Measurements from ENCODE around the gene PKHD1.
"Not testable (repeated sequence)": the region's sequence is repeated elsewhere in the genome, so short reads cannot be mapped to it uniquely, and the experiment has no call there.

PKHD1 gene

GRCh38 chr6:51929934-51930574 lies 157.4 kb downstream of the PKHD1 start:
- no peak for DNase-seq (ENCODE audit: low read depth, low spot score)

GRCh38 chr6:51928320-51928719 lies 159.1 kb downstream of the PKHD1 start:
- no peak for DNase-seq (ENCODE audit: low read depth, low spot score)

- no peak for DNase-seq (ENCODE audit: low read depth, low spot score)
These were observed 160.0 kb downstream of the PKHD1 start for GRCh38 chr6:51927450-51927849.

- DNase-seq (ENCODE audit: low read depth, low spot score): no peak
These were observed 161.3 kb downstream of the PKHD1 start for GRCh38 chr6:51926125-51926524.

- not testable (repeated sequence) for DNase-seq (ENCODE audit: low read depth, low spot score)
These were observed 164.9 kb downstream of the PKHD1 start for GRCh38 chr6:51922479-51922878.

GRCh38 chr6:51918347-51918746 lies 169.1 kb downstream of the PKHD1 start:
- DNase-seq (ENCODE audit: low read depth, low spot score): not testable (repeated sequence)

GRCh38 chr6:51915098-51915497 lies 172.3 kb downstream of the PKHD1 start:
- no peak for DNase-seq (ENCODE audit: low read depth, low spot score)

- no peak for DNase-seq (ENCODE audit: low read depth, low spot score)
These were observed 174.1 kb downstream of the PKHD1 start for GRCh38 chr6:51913265-51913664.

- no peak for DNase-seq (ENCODE audit: low read depth, low spot score)
These were observed 176.6 kb downstream of the PKHD1 start for GRCh38 chr6:51910851-51911250.

- no peak for DNase-seq (ENCODE audit: low read depth, low spot score)
These were observed 179.2 kb downstream of the PKHD1 start for GRCh38 chr6:51908243-51908642.

GRCh38 chr6:51901766-51902764 lies 185.3 kb downstream of the PKHD1 start:
- DNase-seq (ENCODE audit: low read depth, low spot score): no peak

- no peak for DNase-seq (ENCODE audit: low read depth, low spot score)
These were observed 194.0 kb downstream of the PKHD1 start for GRCh38 chr6:51893366-51893765.

- no peak for DNase-seq (ENCODE audit: low read depth, low spot score)
These were observed 194.7 kb downstream of the PKHD1 start for GRCh38 chr6:51892750-51893149.

GRCh38 chr6:51892339-51892738 lies 195.1 kb downstream of the PKHD1 start:
- no peak for DNase-seq (ENCODE audit: low read depth, low spot score)

- DNase-seq (ENCODE audit: low read depth, low spot score): no peak
These were observed 195.6 kb downstream of the PKHD1 start for GRCh38 chr6:51891784-51892183.

GRCh38 chr6:51887859-51888258 lies 199.6 kb downstream of the PKHD1 start:
- DNase-seq (ENCODE audit: low read depth, low spot score): no peak

GRCh38 chr6:51885957-51886356 lies 201.5 kb downstream of the PKHD1 start:
- DNase-seq (ENCODE audit: low read depth, low spot score): no peak

- no peak for DNase-seq (ENCODE audit: low read depth, low spot score)
These were observed 218.6 kb downstream of the PKHD1 start for GRCh38 chr6:51868591-51869355.

GRCh38 chr6:51866867-51867266 lies 220.5 kb downstream of the PKHD1 start:
- no peak for DNase-seq (ENCODE audit: low read depth, low spot score)

- no peak for DNase-seq (ENCODE audit: low read depth, low spot score)
These were observed 221.4 kb downstream of the PKHD1 start for GRCh38 chr6:51865996-51866395.

- DNase-seq (ENCODE audit: low read depth, low spot score): no peak
These were observed 222.2 kb downstream of the PKHD1 start for GRCh38 chr6:51865176-51865575.

- no peak for DNase-seq (ENCODE audit: low read depth, low spot score)
These were observed 230.3 kb downstream of the PKHD1 start for GRCh38 chr6:51857134-51857533.

Measured in activated naive CD8-positive, alpha-beta T cell treated with anti-CD3 and anti-CD28 coated beads, Interleukin-2, amount 50 U/mL, for 16 hours (primary cell).